TTC549 (cell line): ENCODE data around the gene TYW1B.
"Not testable (repeated sequence)": the region's sequence is repeated elsewhere in the genome, so short reads cannot be mapped to it uniquely, and the experiment has no call there.

Source experiments
- FAIRE-seq: peaks from 2 replicates; lab custom pipeline; 2012; peaks lifted over from hg19 to GRCh38; lab: Jason Lieb, UNC

Gene TYW1B

DNA sequence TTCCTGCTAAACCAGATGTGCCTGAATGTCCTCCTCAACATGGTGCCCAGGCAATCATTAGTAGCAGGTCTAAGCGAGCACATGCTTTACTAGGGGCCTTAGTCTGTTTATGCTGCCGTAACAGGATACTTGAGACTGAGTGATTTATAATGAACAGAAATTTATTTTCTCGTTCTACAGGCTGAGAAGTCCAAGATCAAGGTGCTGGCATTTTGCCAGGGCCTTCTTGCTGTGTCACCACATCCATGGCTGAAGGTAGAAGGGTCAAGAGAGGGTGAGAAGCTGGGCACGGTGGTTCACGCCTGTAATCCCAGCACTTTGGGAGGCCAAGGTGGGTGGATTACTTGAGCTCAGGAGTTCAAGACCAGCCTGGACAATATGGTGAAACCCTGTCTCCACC lies 273.6 kb downstream of the TYW1B start:
- FAIRE-seq: not testable (repeated sequence)

DNA sequence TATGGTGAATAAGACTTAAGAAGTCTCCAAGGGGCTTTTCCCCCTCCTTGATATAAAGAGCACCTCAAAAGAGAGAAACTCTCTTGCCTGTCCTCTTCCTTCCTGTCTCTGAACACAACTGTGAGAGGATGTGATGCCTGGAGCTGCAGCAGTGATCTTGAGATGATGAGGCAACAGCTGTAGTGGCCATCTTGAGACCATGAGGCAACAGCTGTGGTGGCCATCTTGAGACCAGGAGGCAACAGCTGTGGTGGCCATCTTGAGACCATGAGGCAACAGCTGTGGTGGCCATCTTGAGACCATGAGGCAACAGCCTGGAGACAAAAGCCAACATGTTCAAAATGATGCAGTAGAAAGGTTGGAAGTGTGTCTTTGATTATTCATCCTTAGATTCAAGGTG lies 277.5 kb downstream of the TYW1B start:
- FAIRE-seq: not testable (repeated sequence)

DNA sequence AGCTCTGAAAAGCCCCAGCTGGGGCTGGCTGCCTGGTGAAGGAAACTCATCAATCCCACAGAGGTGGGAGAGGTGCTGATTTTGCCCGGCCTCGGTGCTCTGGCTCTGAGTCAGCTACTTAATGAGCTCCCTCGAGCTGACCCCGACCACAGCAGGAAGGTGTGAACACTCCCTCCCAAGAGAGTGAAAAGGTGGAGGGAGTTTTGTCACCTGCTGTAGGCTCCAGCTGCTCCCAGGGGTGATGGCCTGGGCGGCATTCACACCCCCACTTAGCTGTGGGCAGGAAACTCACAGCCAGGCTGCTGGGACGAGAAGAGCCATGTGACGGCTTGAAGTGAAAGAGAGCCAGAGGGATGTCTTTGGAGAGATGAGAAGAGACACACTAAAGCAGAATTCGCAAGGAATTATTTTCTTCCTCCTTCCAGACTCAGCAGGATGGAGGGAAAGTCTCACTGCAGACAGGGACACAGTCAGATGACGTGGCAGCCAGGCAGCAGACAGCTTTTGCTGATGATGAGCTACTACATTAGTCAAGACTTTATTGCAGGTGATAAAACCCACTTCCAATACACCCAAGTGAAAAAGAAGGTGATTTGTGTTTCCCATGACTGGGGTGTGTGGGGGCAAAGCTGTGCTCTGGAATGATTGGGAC lies 281.3 kb downstream of the TYW1B start:
- FAIRE-seq: not testable (repeated sequence)

DNA sequence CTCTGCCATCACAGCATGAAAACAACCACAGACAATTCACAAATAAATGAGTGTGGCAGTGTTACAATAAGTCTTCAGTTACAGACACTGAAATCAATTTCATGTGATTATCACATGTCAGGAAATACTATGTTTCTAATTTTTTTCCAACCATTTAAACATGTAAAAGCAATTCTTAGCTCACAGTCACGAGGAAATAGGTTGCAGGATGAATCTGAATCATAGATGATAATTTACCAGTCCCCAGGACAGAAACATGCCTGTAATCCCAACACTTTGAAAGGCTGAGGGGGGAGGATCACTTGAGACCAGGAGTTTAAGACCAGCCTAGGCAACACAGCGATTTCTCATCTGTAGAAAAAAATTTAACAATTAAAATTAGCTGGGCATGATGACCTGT lies 283.5 kb downstream of the TYW1B start:
- FAIRE-seq: not testable (repeated sequence)

DNA sequence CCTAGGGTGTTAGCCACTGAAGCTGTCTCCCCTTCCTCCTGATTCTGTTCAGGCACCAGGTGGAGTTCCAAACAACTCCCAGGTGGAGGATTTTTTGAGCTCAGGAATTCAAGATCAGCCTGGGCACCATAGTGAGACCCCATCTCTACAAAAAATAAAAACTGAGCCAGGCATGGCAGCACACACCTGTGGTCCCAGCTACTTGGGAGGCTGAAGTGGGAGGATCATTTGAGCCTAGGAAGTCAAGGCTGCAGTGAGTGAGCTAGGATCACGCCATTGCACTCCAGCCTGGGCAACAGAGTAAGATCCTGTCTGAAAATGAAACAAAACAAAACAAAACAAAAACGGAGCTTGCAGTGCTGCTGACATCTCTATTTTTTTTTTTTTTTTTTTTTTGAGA lies 287.1 kb downstream of the TYW1B start:
- no peak for FAIRE-seq

DNA sequence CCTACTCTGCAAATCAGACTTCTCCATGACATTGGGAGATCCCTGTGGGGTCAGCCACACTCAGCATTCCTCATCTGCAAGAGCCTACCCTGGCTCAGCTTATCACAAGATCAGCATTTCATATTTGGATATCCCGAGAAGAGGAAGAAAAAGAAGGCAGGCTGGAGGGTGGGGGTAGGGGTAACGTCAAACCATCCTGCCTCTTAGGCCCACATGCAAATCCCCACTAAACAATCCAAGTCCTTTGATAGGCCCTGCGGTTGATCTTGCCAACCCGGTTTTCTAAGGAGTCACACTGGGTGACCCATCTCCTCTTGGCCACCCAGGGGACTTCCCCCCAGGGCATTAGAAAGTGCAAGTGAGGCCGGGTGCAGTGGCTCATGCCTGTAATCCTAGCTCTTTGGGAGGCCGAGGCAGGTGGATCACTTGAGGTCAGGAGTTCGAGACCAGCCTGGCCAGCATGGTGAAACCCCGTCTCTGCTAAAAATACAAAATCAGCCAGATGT lies 287.8 kb downstream of the TYW1B start:
- no peak for FAIRE-seq

DNA sequence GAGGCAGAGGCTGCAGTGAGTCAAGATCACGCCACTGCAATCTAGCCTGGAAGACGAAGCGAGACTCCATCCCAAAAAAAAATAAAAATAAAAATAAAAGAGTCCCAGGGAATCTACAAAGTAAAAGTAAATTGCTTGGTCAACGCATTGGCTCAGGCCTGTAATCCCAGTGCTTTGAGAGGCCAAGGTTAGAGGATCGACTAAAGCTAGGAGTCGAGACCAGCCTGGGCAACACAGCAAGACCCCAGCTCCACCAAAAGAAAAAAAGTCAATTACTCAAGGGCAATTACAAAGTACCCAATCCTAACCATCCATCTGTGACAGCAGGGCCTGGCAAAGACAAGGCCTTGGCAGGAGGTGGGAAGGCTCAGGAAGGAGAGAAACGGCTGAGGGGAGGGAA lies 288.3 kb downstream of the TYW1B start:
- no peak for FAIRE-seq

DNA sequence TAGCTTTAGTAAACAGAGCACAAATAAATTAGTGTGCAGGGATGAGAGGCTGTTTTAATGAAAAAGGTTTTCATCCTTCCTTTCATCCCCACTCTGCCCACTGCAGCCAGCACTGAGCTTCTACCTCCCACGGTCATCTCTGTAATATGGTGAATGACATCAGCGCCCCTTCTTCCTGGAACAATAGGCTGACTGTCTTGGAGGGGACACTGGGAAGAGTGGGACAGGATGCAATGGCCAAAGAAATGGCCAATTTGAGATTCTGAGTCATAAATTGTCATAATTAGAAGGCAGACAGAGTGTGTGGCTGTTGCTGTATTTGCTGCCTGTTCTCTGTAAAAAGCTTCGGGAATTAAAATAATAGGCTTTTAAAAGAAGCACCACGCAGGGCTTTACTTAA lies 289.1 kb downstream of the TYW1B start:
- FAIRE-seq: no peak

DNA sequence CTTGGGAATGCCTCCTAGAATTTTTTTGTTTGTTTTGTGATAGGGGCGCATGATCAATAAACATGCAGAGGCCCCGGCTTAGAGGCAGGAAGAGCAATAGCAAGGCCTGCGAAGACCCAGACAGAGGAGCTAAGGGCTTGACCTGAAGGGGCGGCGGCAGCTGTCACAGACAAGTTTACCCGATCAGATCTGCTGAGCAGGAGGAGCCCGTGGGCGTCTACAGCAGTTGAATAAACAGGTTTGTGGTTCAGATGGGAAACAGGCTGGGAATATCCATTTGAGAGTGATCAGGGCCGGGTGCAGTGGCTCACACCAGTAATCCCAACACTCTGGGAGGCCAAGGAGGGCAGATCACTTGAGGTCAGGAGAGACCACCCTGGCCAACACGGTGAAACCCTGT lies 289.9 kb downstream of the TYW1B start:
- FAIRE-seq: no peak

DNA sequence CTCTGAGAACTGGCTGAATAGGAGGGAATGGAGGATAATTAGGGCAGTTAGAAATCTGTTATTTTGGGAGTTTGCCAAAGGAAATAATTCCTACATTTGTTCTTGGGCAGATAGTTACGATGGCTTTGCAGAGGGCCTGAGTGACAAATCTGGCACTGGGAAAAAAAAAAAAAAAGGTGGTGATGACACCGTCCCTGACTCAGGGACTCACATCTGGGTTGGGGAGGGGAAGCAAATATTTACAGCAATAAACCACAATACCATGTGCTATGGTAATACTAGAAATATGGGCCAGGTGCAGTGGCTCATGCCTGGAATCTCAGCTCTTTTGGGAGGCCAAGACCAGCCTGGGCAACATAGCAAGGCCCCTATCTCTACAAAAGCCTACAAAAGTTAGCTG lies 292.0 kb downstream of the TYW1B start:
- not testable (repeated sequence) for FAIRE-seq

DNA sequence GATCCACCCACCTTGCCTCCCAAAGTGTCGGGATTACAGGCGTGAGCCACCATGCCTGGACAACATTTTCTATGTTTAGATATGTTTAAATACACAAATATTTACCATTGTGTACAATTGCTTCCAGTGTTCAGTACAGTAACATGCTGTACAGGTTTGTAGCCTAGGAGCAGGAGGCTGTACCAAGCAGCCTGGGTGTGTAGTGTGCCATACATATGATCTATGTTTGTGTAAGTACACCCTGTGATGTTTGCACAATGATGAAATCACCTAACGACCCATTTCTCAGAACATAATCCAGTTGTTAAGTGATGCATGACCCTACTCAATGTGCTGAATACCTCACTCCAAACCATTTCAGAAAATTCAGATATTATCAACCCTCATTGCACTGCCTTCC lies 297.0 kb downstream of the TYW1B start:
- not testable (repeated sequence) for FAIRE-seq
